Measurements from ENCODE around the gene KPNB1.

- TF ChIP-seq BHLHE40 (IDR thresholded peaks at IDR 0.05; ENCODE audit: borderline replicate concordance): no peak
- TF ChIP-seq TARDBP (IDR thresholded peaks at IDR 0.05): no peak
- no peak for TF ChIP-seq FOXM1 (IDR thresholded peaks at IDR 0.05; ENCODE audit: borderline replicate concordance)
- TF ChIP-seq ELF4 (IDR thresholded peaks at IDR 0.05): no peak
- no peak for TF ChIP-seq HDGF (IDR thresholded peaks at IDR 0.05; ENCODE audit: borderline replicate concordance)
- TF ChIP-seq SUZ12 (IDR thresholded peaks at IDR 0.05): no peak
- TF ChIP-seq PKNOX1 (IDR thresholded peaks at IDR 0.05): no peak
- no peak for TF ChIP-seq SP1 (IDR thresholded peaks at IDR 0.05)
- no peak for TF ChIP-seq FOXA1 (IDR thresholded peaks at IDR 0.05)
- TF ChIP-seq FOXK2 (IDR thresholded peaks at IDR 0.05): no peak
- TF ChIP-seq LEF1 (IDR thresholded peaks at IDR 0.05; ENCODE audit: borderline replicate concordance): no peak
Measured at GRCh38 chr17:47682138-47682537, 32.4 kb downstream of the KPNB1 start.
